Ramos (cell line): Measurements from ENCODE around the gene COX18.

Experiments
- in situ Hi-C: fragments of 300-500 bp; cut with MboI; formaldehyde crosslinking; loops from one replicate; pipeline ENCODE4 v1.14.3; 2022; ENCODE audit warnings: low sequenced_read_pairs; ENCODE audit not compliant: unreplicated experiment

COX18 gene

DNA sequence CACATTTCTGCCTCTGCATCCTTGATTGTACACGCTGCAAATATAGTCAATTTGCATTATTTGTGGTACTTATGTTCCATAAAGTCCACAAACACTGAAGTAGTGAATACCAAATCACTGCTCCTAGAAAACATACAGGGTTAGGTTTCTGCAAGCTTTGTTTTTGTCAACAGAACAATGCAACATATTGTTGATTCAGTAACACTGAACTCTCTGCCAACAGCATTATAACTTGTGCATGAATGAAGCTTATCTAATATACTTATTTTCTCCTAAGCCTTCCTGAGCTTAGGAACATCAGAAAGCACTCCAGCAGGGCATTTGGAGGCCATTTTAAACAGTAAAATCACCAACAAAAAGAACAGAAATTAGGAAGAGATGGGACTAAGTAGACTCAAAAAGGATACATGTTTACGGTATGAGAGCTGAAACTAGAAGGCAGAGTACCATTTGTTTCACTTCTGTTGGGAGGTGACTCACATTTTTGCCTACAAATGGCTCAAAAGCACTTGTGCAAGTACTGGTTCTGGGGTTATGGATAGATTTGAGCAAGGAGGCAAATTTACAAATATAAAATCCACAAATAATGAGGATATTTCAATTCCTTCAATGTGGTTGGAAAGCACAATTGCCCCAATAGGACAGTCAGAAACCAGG lies 14.1 kb downstream of the COX18 start:
- in situ Hi-C loops, result loop anchor here (25.0 kb wide), 2 partner anchors 557 to 1107 kb away; partner anchors contain the start of genes MTHFD2L and RASSF6

DNA sequence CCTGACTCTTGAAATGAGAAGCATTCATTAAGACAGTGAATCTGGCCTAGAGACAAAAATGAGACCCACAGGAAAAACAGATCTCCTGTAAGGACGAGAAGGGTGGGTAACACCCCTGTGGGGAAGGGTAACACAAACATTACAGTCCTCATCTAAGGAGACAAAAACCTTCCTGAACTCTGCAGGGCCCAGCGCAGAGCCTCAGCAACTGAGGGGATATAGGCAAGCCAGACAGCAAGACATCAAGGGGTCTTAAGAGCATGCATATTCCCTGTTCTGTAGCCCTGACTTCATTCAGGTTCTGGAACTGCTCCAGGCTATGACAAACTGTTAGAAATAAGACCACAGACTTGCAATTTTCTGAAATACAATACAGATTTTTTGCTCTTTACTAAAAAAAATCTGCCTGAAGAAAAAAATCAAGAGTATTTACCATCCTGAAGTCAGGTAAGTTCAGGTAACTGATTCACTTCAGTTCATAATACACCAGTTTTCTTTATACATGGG lies 15.5 kb downstream of the COX18 start:
- in situ Hi-C loops, result loop anchor here (25.0 kb wide), 2 partner anchors 558 to 1108 kb away; partner anchors contain the start of genes MTHFD2L and RASSF6

DNA sequence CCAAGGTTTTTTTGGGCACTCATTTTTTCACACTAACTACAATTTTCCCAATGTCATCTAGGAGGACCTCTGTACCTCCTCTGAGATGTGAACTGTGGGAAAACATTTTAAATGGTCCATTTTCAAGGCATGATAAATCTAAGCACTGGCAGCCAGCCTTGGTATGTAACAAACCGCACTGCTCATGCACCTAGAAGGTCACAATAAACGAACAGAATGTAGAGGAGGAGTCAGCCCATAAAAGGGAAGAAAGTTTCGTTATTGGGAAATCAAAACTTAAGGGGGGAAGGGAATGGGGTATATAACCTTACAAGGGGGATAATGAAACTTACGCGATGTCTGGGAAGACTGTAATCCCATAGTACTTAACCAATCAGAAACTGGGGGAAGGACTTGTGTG lies 16.4 kb downstream of the COX18 start:
- in situ Hi-C loops, result loop anchor here (25.0 kb wide), 2 partner anchors 559 to 1109 kb away; partner anchors contain the start of genes MTHFD2L and RASSF6

DNA sequence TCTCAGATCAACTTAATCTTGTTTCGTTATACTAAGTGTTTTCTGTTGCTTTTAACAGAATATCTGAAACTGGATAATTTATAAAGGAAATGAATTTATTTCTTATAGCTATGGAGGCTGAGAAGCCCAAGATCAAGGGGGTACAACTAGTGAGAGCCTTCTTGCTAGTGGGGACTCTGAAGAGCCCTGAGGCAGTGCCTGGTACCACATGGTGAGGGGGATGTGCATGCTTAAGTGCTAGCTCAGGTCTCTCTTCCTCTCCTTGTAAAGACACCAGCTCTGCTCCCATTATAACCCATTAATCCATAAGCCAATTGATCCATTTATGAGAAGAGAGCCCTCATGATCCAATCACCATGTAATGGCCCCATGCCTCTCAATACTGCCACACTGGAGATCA lies 17.9 kb downstream of the COX18 start:
- in situ Hi-C loops, result loop anchor here (25.0 kb wide), 2 partner anchors 561 to 1111 kb away; partner anchors contain the start of genes MTHFD2L and RASSF6

DNA sequence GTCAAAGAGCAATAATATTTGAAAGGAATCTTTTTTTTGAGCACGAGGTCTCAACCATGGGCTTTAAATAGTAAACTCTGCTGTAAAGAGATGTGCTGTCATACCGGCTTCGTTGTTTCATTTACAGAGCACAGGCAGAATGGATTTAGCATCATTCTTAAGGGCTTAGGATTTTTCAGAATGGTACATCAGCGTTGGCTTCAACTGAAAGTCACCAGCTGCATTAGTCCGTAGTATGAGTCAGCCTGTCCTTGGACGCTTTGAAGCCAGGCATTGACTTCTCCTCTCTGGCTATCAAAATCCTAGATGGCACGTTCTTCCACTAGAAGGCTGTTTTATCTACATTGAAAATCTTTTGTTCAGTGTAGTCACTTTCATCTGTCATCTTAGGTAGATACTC lies 23.6 kb downstream of the COX18 start:
- in situ Hi-C loops, result no loop called here

DNA sequence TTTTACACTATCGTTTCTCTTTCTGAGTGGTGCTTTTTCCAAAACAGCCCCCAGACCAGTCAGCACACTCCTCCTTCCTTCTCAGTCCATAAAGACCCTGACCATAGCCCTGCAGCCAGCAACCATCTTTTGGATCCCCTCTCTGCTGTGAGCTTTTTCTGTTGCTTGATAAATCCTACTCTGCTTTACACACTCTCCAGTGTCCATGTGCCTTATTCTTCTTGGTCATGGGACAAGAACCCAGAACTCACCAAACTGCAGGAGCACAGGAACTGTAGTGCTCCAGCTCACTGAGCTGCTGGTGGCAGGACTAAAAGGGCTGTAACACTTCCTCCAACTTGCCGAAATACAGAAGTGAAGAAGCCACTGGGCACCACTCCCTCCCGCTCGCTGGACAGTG lies 32.5 kb downstream of the COX18 start:
- in situ Hi-C loops, result no loop called here

DNA sequence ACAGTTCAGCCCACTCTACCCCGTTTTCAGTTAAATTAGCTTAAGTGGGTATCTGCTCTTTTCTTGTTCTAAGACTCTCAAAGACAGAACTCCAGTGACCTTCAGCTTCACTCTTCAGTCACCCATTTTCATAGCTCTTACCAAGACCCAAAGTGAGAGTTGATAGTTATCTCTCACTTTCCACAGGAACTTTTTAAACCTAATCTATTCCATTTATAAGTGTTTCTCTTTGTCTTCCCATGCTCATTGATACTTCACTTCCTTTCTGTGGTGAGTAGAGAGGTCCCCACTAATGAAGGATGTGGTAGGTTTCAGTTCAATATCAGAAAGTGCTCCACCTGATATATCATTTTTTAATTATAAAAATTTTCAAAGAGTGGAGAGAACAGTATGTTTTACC lies 33.4 kb downstream of the COX18 start:
- in situ Hi-C loops, result no loop called here

DNA sequence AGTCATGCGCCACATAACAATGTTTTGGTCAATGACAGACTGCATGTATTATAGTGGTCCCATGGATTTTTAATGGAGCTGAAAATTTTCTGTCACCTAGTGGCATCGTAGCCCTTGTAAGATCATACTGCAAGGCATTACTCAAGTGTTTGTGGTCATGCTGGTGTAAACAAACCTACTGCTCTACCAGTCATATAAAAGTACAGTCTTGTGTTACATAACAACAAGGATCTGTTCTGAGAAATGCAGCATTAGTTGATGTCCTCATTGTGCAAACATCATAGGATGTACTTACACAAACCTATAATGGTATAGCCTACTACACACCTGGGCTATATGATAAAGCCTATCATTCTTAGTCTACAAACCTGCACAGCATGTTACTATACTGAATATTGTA lies 34.6 kb downstream of the COX18 start:
- in situ Hi-C loops, result no loop called here

DNA sequence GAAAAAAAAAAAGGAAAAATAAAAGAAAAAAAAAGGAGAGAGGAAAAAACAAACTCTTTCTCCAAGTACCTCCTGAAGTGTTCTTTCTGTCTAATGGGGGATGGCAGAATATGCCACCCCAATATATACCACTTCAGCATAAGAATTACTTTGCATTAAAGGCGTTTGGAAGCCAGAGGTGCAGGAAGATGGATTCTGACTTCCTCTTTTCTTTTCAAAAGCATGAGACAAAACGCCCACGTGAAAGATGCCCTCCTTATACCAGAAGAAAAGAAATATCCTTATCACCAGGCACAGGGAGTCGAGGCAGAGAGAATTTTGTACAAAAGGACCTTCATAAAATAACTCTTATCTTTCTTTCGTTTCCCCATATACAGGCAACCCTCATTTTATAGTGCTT lies 40.9 kb downstream of the COX18 start:
- in situ Hi-C loops, result no loop called here

DNA sequence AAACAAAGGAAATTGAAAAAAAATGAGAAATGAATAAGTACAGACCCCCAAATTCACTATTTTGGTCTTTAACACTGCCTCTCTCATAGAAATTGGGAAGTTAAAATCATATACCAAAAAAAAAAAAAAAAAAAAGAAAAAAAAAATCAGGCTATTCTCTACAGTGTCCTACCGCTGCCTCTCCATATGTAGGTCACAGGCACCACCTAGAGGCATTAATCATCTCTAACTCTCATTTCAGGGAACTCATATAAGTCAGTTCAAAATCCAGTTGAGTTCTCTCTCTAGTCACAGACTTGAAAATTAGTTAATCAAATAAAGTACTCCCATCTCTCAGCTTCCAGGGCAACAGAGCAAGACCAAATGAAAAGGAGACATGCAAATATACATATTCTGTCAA lies 47.9 kb downstream of the COX18 start:
- in situ Hi-C loops, result loop anchor here (25.0 kb wide), 1 partner anchor 509 kb away; no protein-coding TSS in a partner anchor

DNA sequence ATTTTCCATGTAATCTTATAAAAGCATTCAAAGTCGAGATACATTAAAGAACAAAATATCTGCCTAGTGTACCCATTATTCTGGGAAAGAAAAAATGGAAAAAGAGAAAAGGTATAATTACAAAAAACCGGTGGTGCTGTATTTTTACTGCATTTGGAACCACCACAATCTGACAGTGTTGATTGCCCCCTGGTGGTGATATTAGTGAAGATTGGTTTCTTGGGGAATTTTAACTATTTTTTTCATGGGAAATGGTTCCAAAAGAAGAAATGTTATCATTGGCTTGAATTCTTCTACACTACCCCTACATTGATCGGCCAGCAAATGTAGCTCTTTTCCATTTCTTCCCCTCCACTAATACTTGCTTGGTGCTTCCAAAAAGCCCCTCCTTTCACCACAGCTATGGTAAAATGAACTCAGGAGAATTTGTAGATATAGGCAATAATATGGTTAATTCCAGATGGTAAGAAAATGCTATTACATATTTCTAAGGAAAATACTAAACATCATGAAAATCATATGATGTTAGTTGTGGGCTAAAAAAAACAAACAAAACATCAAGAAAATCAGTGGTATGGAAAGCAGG lies 50.0 kb downstream of the COX18 start:
- in situ Hi-C loops, result loop anchor here (25.0 kb wide), 1 partner anchor 507 kb away; no protein-coding TSS in a partner anchor

DNA sequence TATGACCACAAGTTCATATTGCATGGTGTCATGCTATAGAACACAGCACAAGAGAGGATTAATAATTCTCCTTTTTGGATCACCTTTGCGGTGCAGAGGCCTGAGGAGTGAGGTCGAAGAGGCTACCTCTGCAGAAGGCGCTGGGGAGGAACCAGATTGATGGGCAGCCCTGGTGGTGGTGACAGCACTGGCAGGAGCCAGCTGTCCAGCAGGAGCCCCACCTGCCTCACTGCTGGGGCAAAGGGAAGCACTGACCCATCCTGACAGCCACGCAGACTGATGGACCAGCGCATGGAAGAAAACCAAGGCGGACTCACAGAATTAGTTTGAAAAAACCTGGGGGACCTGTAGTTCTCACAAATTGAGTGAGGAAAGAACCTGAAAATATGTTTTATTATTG lies 50.9 kb downstream of the COX18 start:
- in situ Hi-C loops, result loop anchor here (25.0 kb wide), 1 partner anchor 506 kb away; no protein-coding TSS in a partner anchor

DNA sequence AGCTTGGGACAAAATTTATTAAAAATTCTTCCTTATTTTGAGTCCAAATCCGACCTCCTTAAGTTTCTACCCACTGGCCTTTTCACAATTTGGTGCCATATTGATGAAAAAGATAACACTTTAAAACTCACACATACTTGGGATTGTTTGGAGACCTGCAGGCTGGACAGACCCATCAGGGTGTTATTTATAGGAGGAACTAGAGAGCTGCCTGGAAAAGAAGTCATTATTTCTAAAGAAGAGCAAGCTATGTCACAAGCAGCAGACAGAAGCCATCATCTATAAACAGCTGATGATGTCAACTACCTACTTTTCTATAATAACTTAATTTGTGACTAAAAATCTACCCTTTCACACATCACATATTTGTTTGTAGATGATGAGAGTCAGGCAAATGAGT lies 56.2 kb downstream of the COX18 start:
- in situ Hi-C loops, result loop anchor here (25.0 kb wide), 1 partner anchor 501 kb away; no protein-coding TSS in a partner anchor

DNA sequence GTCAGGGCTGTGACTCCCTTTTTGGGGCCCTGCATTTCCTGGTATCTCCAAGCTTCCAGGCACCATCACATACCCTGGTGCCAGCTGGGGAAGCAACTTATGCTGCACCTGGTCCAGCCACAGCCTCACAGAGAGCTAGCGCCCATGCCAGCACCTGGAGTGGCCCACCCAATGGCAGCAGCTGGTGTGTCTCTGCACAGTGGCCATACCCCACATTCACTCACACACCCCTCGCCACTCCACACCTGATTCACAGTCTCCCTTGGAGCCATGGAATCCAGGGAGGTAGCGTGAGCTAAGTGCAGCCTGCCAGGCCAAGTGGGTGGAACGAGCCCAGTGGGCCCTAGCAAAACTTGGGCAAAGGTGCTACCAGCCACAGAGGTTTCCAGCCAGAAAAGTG lies 56.8 kb downstream of the COX18 start:
- in situ Hi-C loops, result loop anchor here (25.0 kb wide), 1 partner anchor 500 kb away; no protein-coding TSS in a partner anchor

DNA sequence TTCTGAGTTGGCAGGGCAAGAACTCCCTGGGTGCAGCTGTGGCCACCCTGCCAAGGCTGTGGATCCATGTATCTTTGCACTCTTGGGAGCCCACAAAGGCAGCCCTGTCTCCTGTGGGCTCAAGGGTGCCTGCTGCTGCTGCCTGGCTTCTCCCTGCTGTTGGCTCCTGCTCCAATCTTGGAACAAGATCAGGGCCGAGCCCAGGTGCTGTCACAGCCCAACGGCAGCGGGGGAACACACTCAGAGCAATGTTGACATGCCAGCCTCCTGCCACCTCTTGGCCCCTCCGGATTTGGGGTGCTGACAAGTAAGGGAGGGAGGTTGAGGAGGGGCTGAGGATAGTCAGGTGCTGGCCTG lies 57.9 kb downstream of the COX18 start:
- in situ Hi-C loops, result loop anchor here (25.0 kb wide), 1 partner anchor 499 kb away; no protein-coding TSS in a partner anchor

DNA sequence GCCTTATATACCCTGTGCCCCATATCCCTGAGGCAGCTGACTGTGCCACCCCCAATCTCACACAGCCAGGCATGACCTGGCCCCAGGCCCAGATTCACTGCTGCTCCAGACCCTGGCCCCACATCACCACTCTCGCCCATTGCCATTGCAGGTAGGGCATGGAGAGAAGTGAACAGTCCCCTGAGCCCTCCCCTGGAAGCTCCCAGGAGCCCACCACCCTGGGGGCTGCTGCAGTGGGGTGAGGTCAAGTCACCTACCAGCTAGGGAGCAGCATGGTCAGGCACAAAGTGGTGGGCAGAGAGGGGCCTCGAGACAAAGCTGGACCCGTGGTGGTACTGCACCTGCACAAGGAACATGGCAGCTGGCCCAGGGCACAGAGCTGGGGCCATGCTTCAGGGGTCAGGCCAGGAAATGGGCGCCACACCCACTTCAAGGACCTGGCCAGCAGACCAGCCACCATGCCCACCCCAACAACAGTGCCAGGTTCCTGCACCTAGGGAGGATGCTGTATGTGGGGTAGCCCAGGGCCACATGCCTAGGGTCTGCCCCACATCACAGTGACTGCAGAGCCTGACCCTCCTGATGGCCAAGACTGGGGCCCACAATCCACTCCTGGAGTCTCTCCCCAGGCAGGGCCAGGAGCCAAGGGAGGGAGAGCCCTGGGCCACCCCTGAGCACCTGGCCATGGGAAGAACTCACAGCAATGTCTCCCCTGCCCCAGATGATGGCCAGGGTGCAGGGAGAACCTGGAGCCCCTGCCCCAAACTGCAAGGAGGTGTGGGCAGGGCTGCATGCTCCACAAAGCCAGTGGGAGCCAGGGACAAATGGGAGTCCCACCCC lies 58.5 kb downstream of the COX18 start:
- in situ Hi-C loops, result loop anchor here (25.0 kb wide), 1 partner anchor 499 kb away; no protein-coding TSS in a partner anchor

DNA sequence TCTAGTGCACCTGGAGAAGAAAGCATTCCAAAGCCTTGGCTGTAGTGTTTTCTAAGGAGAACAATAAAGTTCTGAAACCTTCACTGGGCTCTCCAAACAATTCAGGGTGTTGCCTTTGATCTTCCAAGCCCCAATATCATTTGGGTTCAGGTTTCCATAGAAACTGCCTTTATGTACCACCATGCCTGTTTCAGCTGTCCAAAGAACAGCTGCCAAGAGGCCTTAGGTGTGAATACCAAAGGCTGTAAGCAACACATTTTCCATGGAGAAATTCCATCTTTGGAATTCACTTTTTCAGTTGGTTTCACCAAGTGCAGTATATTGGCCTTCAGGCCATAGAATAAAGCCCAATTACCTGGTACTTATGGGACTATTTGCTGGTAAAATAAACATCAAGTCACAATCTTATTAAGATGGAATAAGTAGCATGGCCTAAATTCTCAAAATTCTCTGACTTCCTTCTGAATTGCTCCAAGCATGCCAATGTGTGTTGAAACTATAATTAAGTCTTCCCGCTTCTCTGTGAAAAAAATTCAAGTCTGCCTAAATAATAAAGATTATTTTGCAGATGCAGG lies 61.9 kb downstream of the COX18 start:
- in situ Hi-C loops, result loop anchor here (25.0 kb wide), 1 partner anchor 495 kb away; no protein-coding TSS in a partner anchor

DNA sequence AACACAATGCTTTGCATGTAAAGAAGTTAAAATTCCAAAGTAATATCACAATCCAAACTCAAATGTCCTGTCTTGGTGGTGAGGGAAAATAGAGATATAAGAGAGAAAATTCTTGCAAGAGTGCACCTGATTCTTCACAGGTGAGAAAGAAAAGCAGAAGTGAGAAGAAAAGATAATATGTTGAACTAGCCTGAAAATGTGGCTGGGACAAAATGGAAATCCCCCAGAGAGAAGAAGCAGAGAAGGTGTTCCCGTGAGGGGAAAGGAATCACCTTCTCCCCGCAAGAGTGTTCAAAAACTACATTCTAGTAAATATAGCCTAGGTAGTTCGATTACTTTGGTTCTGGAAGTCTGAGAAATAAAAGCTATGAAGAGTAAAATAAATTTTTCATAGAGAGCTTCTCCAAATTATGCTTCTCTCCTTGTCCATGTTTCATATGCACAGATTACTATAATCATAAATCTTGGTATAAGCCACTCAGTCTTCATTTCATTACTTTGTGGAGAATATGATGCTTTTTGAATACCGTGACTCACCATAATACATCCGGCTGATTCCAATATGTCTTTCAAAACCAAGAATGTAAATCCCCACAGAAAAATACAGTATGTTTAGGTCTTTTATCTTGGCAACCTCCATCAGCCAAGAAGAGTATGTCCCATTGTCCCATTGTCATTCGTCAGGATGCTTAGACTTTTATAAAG lies 63.1 kb downstream of the COX18 start:
- in situ Hi-C loops, result loop anchor here (25.0 kb wide), 1 partner anchor 494 kb away; no protein-coding TSS in a partner anchor

DNA sequence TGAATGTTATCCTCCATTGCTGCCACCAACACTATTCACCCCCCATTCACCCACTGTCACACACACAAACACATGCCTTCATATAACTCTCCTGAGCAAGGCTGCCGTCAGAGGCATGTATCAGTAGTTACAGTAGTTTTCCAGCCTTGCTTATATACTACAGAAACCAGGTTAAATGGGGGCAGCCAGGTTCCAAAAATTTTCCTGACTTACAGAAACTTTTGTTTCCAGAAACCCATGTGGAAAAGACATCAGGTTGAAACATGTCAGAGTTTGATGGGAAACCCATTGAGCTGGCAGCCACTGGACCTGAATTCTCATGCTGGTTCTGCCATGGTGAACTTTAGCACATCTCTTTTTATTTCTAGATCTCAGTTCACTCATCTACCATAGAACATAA lies 64.0 kb downstream of the COX18 start:
- in situ Hi-C loops, result loop anchor here (25.0 kb wide), 1 partner anchor 493 kb away; no protein-coding TSS in a partner anchor
